ENCODE results near the gene CRYBB2.
"Not testable (repeated sequence)": the region's sequence is repeated elsewhere in the genome, so short reads cannot be mapped to it uniquely, and the experiment has no call there.

The CRYBB2 gene

DNA sequence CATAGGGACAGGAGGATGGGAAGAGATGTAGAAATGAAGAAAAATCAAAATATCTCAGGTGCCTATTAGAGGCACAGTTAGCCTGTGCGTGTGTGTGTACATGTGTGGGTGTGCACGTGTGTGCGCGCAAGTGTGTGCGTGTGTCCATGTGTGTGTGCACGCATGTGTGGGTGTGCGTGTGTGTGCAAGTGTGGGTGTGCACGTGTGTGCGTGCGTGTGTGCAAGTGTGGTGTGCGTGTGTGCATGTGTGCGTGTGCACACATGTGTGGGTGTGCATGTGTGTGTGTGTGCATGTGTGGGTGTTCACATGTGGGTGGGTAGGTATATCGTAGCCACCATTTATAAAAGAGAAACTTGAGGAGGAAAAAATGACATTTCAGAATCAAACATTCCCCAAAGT lies 9.4 kb downstream of the CRYBB2 start:
- in situ Hi-C loops (cut with MboI; ENCODE audit: low pct_unique_long_range_greater_than_20kb, low sequenced_read_pairs, unreplicated experiment), result no loop called here
- no peak for TF ChIP-seq CTCF (IDR thresholded peaks at IDR 0.05; ENCODE audit: extremely low read depth, insufficient read depth, missing control alignments)
- no peak for DNase-seq (ENCODE audit: low spot score)

DNA sequence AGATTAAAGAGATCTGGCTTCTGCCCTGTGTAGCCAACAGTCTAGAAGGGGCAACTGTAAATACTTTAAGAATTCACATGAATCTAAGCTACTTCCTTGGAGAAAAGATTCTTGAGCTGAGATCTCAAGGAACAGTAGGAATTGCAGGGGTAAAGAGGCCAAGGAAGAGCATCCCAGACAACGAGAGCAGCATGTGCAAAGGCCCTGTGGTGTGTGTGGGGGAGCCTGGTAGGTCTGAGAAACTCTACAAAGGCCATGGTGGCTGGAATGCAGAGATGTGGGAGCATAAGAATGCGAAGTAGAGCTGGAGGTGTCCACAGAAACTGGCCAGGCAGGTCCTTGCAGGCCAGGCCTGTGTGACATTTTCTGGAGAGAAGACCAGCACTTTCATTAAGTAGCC lies 11.3 kb downstream of the CRYBB2 start:
- in situ Hi-C loops (cut with MboI; ENCODE audit: low pct_unique_long_range_greater_than_20kb, low sequenced_read_pairs, unreplicated experiment); DNase-seq (ENCODE audit: low spot score): not testable (repeated sequence)

DNA sequence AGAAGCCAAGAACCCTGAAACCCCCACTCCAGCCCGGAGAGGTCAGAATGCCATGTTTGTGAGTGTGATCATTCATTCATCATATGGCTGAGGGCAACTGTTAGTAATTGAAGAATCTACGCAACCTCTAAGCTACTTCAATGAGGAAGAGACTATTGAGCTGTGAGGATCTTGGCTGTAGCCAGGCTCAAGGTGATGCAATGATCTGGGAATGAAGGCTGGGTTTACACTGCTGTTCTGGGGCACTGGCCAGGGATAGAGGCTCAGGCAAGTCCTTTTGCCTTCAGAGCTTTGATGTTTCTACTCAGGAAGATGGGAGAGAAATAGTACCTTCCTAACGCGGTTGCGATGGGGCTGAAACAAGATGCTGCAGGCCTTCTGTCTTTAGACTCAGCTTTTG lies 12.9 kb downstream of the CRYBB2 start:
- TF ChIP-seq CTCF (IDR thresholded peaks at IDR 0.05; ENCODE audit: extremely low read depth, insufficient read depth, missing control alignments), result no peak
- no peak for DNase-seq (ENCODE audit: low spot score)
- in situ Hi-C loops (cut with MboI; ENCODE audit: low pct_unique_long_range_greater_than_20kb, low sequenced_read_pairs, unreplicated experiment), result no loop called here

GRCh38 chr22:25233706-25234105 lies 14.3 kb downstream of the CRYBB2 start:
- in situ Hi-C loops (cut with MboI; ENCODE audit: low pct_unique_long_range_greater_than_20kb, low sequenced_read_pairs, unreplicated experiment); DNase-seq (ENCODE audit: low spot score): not testable (repeated sequence)

GRCh38 chr22:25235547-25236290 lies 16.3 kb downstream of the CRYBB2 start:
- peak; percentile 89 for TF ChIP-seq CTCF (IDR thresholded peaks at IDR 0.05; ENCODE audit: extremely low read depth, insufficient read depth, missing control alignments)
- peak; percentile 98 for DNase-seq (ENCODE audit: low spot score)
- in situ Hi-C loops (cut with MboI; ENCODE audit: low pct_unique_long_range_greater_than_20kb, low sequenced_read_pairs, unreplicated experiment), result no loop called here

- in situ Hi-C loops (cut with MboI; ENCODE audit: low pct_unique_long_range_greater_than_20kb, low sequenced_read_pairs, unreplicated experiment), result no loop called here
Observed at GRCh38 chr22:25236417-25236816, 17.0 kb downstream of the CRYBB2 start.

GRCh38 chr22:25237503-25237902 lies 18.1 kb downstream of the CRYBB2 start:
- TF ChIP-seq CTCF (IDR thresholded peaks at IDR 0.05; ENCODE audit: extremely low read depth, insufficient read depth, missing control alignments), result no peak
- in situ Hi-C loops (cut with MboI; ENCODE audit: low pct_unique_long_range_greater_than_20kb, low sequenced_read_pairs, unreplicated experiment), result no loop called here
- no peak for DNase-seq (ENCODE audit: low spot score)

More at GRCh38 chr22:25236417-25236816, 17.0 kb downstream of the CRYBB2 start:
- no peak for TF ChIP-seq CTCF (IDR thresholded peaks at IDR 0.05; ENCODE audit: extremely low read depth, insufficient read depth, missing control alignments)
- no peak for DNase-seq (ENCODE audit: low spot score)

DNA sequence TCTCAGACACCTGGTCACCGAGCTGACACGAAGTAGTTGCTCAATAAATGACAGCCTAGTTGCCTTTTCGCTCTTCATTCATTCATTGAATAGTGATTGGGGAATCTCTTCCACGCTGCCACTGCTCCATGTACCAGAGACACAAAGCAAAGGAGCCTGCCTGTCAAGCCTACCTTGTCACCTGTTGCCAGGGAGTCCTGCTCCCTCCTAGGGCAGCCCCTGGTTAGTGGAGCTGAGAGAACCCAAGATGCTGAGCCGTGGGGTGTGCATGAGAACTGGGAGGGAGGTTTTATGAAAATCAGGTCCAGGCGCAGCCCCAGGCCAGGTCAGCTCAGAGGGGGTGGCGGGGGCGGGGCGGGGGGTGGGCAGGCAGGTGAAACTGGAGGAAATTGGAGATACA lies 18.6 kb downstream of the CRYBB2 start:
- DNase-seq (ENCODE audit: low spot score); in situ Hi-C loops (cut with MboI; ENCODE audit: low pct_unique_long_range_greater_than_20kb, low sequenced_read_pairs, unreplicated experiment): not testable (repeated sequence)

DNA sequence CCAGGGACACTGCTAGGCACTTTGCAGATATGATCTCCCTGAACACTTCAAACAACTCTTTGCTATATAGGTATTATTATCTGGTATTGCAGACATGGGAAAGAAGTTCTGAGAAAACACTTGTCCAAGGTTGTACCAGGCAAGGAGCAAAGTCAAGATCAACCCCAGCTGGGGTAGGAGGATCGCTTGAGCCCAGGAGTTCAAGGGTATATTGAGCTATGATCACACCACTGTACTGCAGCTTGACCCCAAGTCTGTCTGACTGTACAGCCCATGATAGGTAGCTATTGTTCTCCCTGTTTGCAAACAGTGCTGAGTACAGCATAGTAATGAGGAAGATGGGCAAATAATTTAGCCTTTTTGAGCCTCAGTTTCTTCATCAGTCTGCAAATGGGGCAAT lies 35.7 kb downstream of the CRYBB2 start:
- in situ Hi-C loops (cut with MboI; ENCODE audit: low pct_unique_long_range_greater_than_20kb, low sequenced_read_pairs, unreplicated experiment); DNase-seq (ENCODE audit: low spot score): not testable (repeated sequence)

- DNase-seq (ENCODE audit: low spot score); in situ Hi-C loops (cut with MboI; ENCODE audit: low pct_unique_long_range_greater_than_20kb, low sequenced_read_pairs, unreplicated experiment): not testable (repeated sequence)
Observed at GRCh38 chr22:25267567-25267966, 48.1 kb downstream of the CRYBB2 start.

- DNase-seq (ENCODE audit: low spot score); in situ Hi-C loops (cut with MboI; ENCODE audit: low pct_unique_long_range_greater_than_20kb, low sequenced_read_pairs, unreplicated experiment): not testable (repeated sequence)
Observed at GRCh38 chr22:25268902-25269301, 49.5 kb downstream of the CRYBB2 start.

- in situ Hi-C loops (cut with MboI; ENCODE audit: low pct_unique_long_range_greater_than_20kb, low sequenced_read_pairs, unreplicated experiment), result not testable (repeated sequence)
Observed at GRCh38 chr22:25270061-25270460, 50.6 kb downstream of the CRYBB2 start.

More at GRCh38 chr22:25270061-25270460, 50.6 kb downstream of the CRYBB2 start:
- DNase-seq (ENCODE audit: low spot score), result not testable (repeated sequence)
